HEK293 (cell line): ENCODE measurements around the gene MEGF6.

Source experiments
- BCL11B ChIP-seq: fragments of 450-650 bp; formaldehyde crosslinking; IDR thresholded peaks from 2 replicates; pipeline ENCODE4 v1.5.1; 2016; ENCODE audit warnings: low read depth, missing biosample characterization, missing genetic modification characterization
- CTCF ChIP-seq: fragments of 450-650 bp; formaldehyde crosslinking; IDR thresholded peaks from 2 replicates; pipeline ENCODE4 v1.5.1; 2016; ENCODE audit warnings: missing biosample characterization, missing genetic modification characterization
- PBX3 ChIP-seq: sonication (generic); formaldehyde crosslinking; IDR thresholded peaks from 2 replicates; pipeline ENCODE4 v1.8.1; 2022; ENCODE audit warnings: mild to moderate bottlenecking, moderate library complexity, missing genetic modification reagents
- ZNF112 ChIP-seq: fragments of 450-650 bp; formaldehyde crosslinking; IDR thresholded peaks from 2 replicates; pipeline ENCODE4 v1.5.0; 2017; ENCODE audit warnings: missing biosample characterization, missing genetic modification characterization
- ZNF121 ChIP-seq: fragments of 450-650 bp; formaldehyde crosslinking; IDR thresholded peaks from 2 replicates; pipeline ENCODE4 v1.5.1; 2016; ENCODE audit warnings: missing biosample characterization, missing genetic modification characterization
- ZNF169 ChIP-seq: fragments of 450-650 bp; formaldehyde crosslinking; IDR thresholded peaks from 2 replicates; pipeline ENCODE4 v1.5.1; 2016; ENCODE audit warnings: missing biosample characterization, missing genetic modification characterization
- ZNF174 ChIP-seq: fragments of 450-650 bp; formaldehyde crosslinking; IDR thresholded peaks from 2 replicates; pipeline ENCODE4 v1.5.0; 2017; ENCODE audit warnings: missing biosample characterization, mild to moderate bottlenecking, missing genetic modification characterization
- ZNF335 ChIP-seq: fragments of 450-650 bp; formaldehyde crosslinking; conservative IDR thresholded peaks from 2 replicates; pipeline ENCODE4 v1.5.1; 2016; ENCODE audit warnings: missing biosample characterization, missing genetic modification characterization
- ZNF707 ChIP-seq: fragments of 450-650 bp; formaldehyde crosslinking; IDR thresholded peaks from 2 replicates; pipeline ENCODE4 v1.5.1; 2016; ENCODE audit warnings: missing biosample characterization, missing genetic modification characterization

- TF ChIP-seq PBX3 (no peak), CTCF (tag by site-specific recombination) (no peak), ZNF121 (tag by site-specific recombination) (no peak), ZNF335 (tag by site-specific recombination) (no peak), ZNF169 (no peak), ZNF112 (tag by site-specific recombination) (no peak), BCL11B (tag by site-specific recombination) (no peak), ZNF174 (tag by site-specific recombination) (no peak), ZNF707 (tag by site-specific recombination) (no peak)
Measured at GRCh38 chr1:3530926-3531818, 80.1 kb downstream of the MEGF6 start.
